Measurements from ENCODE around the gene GABRE. TPM values are rescaled to one million over a fixed set of nuclear protein-coding genes. Genes with fewer than 3 reads are reported as not detected.

Gene GABRE
- total and polyA plus RNA-seq, 12 donors, result 2.8 to 77.8 (median 34.0) TPM

- Histone ChIP-seq H3K27me3 (peaks cover 0 to 27% (median 0%) of the 10 kb centered on the region in 7 donors), H3K27ac (peak overlapping the region in 9 of 10 donors; percentile 16 to 88 (median 80)), H3K36me3 (peaks cover 0 to 18% (median 0%) of the 10 kb centered on the region in 9 donors), H3K9me3 (no peaks in the 10 kb centered on the region), H3K4me1 (peaks cover 0 to 10% (median 3%) of the 10 kb centered on the region in 9 donors), H3K4me3 (peak overlapping the region; percentile 35 to 71 (median 62))
- no peak for DNase-seq
- ATAC-seq, result no peak
- no peak for TF ChIP-seq CTCF (IDR thresholded peaks at IDR 0.05)
- intact Hi-C loops (cut with DNase I), result no loop called here
- 47 to 53% methylated on average over 4 of the region's 4 CpGs for WGBS, 2 donors
Measured at GRCh38 chrX:151973060-151973661, 1.3 kb downstream of the GABRE start.

- 33 to 52% methylated on average over 6 of the region's 6 CpGs for WGBS, 2 donors
- Histone ChIP-seq H3K4me3 (peak overlapping the region in 2 of 10 donors; percentile 10 to 15), H3K27ac (peak overlapping the region in 5 of 10 donors; percentile 5 to 58 (median 29)), H3K4me1 (peaks cover 0 to 8% (median 3%) of the 10 kb centered on the region in 9 donors), H3K9me3 (no peaks in the 10 kb centered on the region), H3K27me3 (peaks cover 0 to 29% (median 0%) of the 10 kb centered on the region in 7 donors), H3K36me3 (peaks cover 0 to 24% (median 0%) of the 10 kb centered on the region in 9 donors)
- ATAC-seq (peak; percentile 31 to 76 (median 61)), DNase-seq (peak; percentile 50 to 71)
- intact Hi-C loops (cut with DNase I), result no loop called here
- no peak for TF ChIP-seq CTCF (IDR thresholded peaks at IDR 0.05)
Measured at GRCh38 chrX:151970661-151971060, 3.8 kb downstream of the GABRE start.

- TF ChIP-seq CTCF (IDR thresholded peaks at IDR 0.05), result no peak
- 76 to 86% methylated on average over 7 of the region's 7 CpGs for WGBS, 2 donors
- Histone ChIP-seq H3K36me3 (peaks cover 0 to 24% (median 0%) of the 10 kb centered on the region in 9 donors), H3K27ac (peak overlapping the region in 2 of 10 donors; percentile 26 to 57), H3K4me1 (peaks cover 0 to 8% (median 2%) of the 10 kb centered on the region in 9 donors), H3K27me3 (peaks cover 0 to 25% (median 0%) of the 10 kb centered on the region in 7 donors), H3K4me3 (peak overlapping the region in 1 of 10 donors; percentile 15), H3K9me3 (no peaks in the 10 kb centered on the region)
- DNase-seq (no peak), ATAC-seq (no peak)
- intact Hi-C loops (cut with DNase I), result no loop called here
Measured at GRCh38 chrX:151970027-151970426, 4.4 kb downstream of the GABRE start.

GRCh38 chrX:151966236-151966635 lies 8.2 kb downstream of the GABRE start:
- H3K4me3 ChIP-seq, result no peak overlapping the region
- H3K9me3 ChIP-seq, result no peaks in the 10 kb centered on the region
- H3K27me3 ChIP-seq, result peaks cover 0 to 5% (median 0%) of the 10 kb centered on the region in 7 donors
- no peak overlapping the region for H3K27ac ChIP-seq
- intact Hi-C loops (cut with DNase I), result no loop called here
- WGBS, 2 donors, result 85 to 89% methylated on average over 6 of the region's 6 CpGs
- H3K36me3 ChIP-seq, result peaks cover 0 to 25% (median 0%) of the 10 kb centered on the region in 9 donors
- H3K4me1 ChIP-seq, result peaks cover 0 to 6% (median 0%) of the 10 kb centered on the region in 9 donors
- DNase-seq (no peak), ATAC-seq (no peak)
- no peak for TF ChIP-seq CTCF (IDR thresholded peaks at IDR 0.05)

Measured in heart right ventricle (tissue), 16 donors.